Liver (tissue), 9 donors: ENCODE results near the gene PLEKHA6. TPM values are rescaled to one million over a fixed set of nuclear protein-coding genes. Genes with fewer than 3 reads are reported as not detected.

Source experiments
- DNase-seq: peaks from one replicate; pipeline ENCODE4 v3.0.0-alpha.2; 2017; ENCODE audit warnings: low spot score
- H3K27ac ChIP-seq, 2 donors: one replicate each; pipeline ENCODE4 v1.7.0; 2013; ENCODE audit warnings: inconsistent platforms in 2 of 2, low read length in 2 of 2, control low read depth in 1 of 2, low read depth in 1 of 2, mild to moderate bottlenecking in 1 of 2
- H3K27me3 ChIP-seq, 4 donors: one replicate each; pipeline versions ENCODE4 v1.6.1 to v1.7.0; 2013; ENCODE audit warnings: low read length in 3 of 4, inconsistent platforms in 1 of 4, mild to moderate bottlenecking in 1 of 4, moderate library complexity in 1 of 4; ENCODE audit not compliant: control insufficient read depth in 4 of 4, insufficient read depth in 4 of 4
- H3K36me3 ChIP-seq, 4 donors: one replicate each; pipeline versions ENCODE4 v1.6.1 to v1.7.0; 2013; ENCODE audit warnings: low read length in 3 of 4, mild to moderate bottlenecking in 3 of 4, low read depth in 1 of 4, moderate library complexity in 1 of 4; ENCODE audit not compliant: control insufficient read depth in 4 of 4, insufficient read depth in 3 of 4
- H3K4me1 ChIP-seq, 4 donors: one replicate each; pipeline versions ENCODE4 v1.6.1 to v1.7.0; 2013; ENCODE audit warnings: low read length in 3 of 4, mild to moderate bottlenecking in 3 of 4, moderate library complexity in 1 of 4; ENCODE audit not compliant: control insufficient read depth in 4 of 4, insufficient read depth in 4 of 4
- H3K4me3 ChIP-seq, 3 donors: one replicate each; pipeline versions ENCODE4 v1.6.1 to v1.7.0; 2013; ENCODE audit warnings: low read length in 3 of 3, control low read depth in 1 of 3, low read depth in 1 of 3, mild to moderate bottlenecking in 1 of 3
- H3K9ac ChIP-seq, 2 donors: one replicate each; pipeline ENCODE4 v1.7.0; 2013; ENCODE audit warnings: low read length in 2 of 2, mild to moderate bottlenecking in 2 of 2, moderate library complexity in 2 of 2, control low read depth in 1 of 2, low read depth in 1 of 2
- H3K9me3 ChIP-seq, 4 donors: one replicate each; pipeline versions ENCODE4 v1.6.1 to v1.7.0; 2013; ENCODE audit warnings: low read length in 3 of 4; ENCODE audit not compliant: control insufficient read depth in 4 of 4
- ATF3 ChIP-seq: IDR thresholded peaks from 2 replicates; pipeline ENCODE4 v1.6.1; 2016; ENCODE audit warnings: antibody characterized with exemption
- CTCF ChIP-seq: fragments of 150-350 bp; IDR thresholded peaks from 2 replicates; pipeline ENCODE4 v1.5.1; 2017; ENCODE audit warnings: improper control_type of control experiment, low read depth, low read length; ENCODE audit not compliant: missing input control
- EGR1 ChIP-seq, 2 donors: IDR thresholded peaks; 2 replicates each; pipeline ENCODE4 v1.6.1; 2016 to 2018; ENCODE audit warnings: antibody characterized with exemption in 2 of 2, low read depth in 2 of 2
- FOXA1 ChIP-seq: IDR thresholded peaks from 2 replicates; pipeline ENCODE4 v1.6.1; 2016; ENCODE audit warnings: antibody characterized with exemption
- FOXA2 ChIP-seq: IDR thresholded peaks from 2 replicates; pipeline ENCODE4 v1.6.1; 2016; ENCODE audit warnings: antibody characterized with exemption
- GABPA ChIP-seq, 2 donors: IDR thresholded peaks in 1 of 2; conservative IDR thresholded peaks in 1 of 2; 2 replicates each; pipeline ENCODE4 v1.6.1; 2016; ENCODE audit warnings: antibody characterized with exemption in 2 of 2, mild to moderate bottlenecking in 1 of 2, moderate library complexity in 1 of 2
- HNF4A ChIP-seq, 2 donors: conservative IDR thresholded peaks; 2 replicates each; pipeline ENCODE4 v1.6.1; 2016; ENCODE audit warnings: antibody characterized with exemption in 2 of 2, mild to moderate bottlenecking in 2 of 2
- HNF4G ChIP-seq: IDR thresholded peaks from 2 replicates; pipeline ENCODE4 v1.6.1; 2016; ENCODE audit warnings: antibody characterized with exemption
- JUND ChIP-seq, 2 donors: IDR thresholded peaks; 2 replicates each; pipeline ENCODE4 v1.6.1; 2016; ENCODE audit warnings: antibody characterized with exemption in 2 of 2
- MAX ChIP-seq: IDR thresholded peaks from 2 replicates; pipeline ENCODE4 v1.6.1; 2016; ENCODE audit warnings: antibody characterized with exemption
- NR2F2 ChIP-seq: IDR thresholded peaks from 2 replicates; pipeline ENCODE4 v1.6.1; 2016; ENCODE audit warnings: antibody characterized with exemption
- RAD21 ChIP-seq, 2 donors: IDR thresholded peaks; 2 replicates each; pipeline ENCODE4 v1.6.1; 2016; ENCODE audit warnings: antibody characterized with exemption in 2 of 2, mild to moderate bottlenecking in 2 of 2
- REST ChIP-seq: IDR thresholded peaks from 2 replicates; pipeline ENCODE4 v1.6.1; 2016; ENCODE audit warnings: antibody characterized with exemption, mild to moderate bottlenecking
- RXRA ChIP-seq, 2 donors: IDR thresholded peaks; 2 replicates each; pipeline ENCODE4 v1.6.1; 2017 to 2018; ENCODE audit warnings: antibody characterized with exemption in 2 of 2, mild to moderate bottlenecking in 1 of 2
- SP1 ChIP-seq: IDR thresholded peaks from 2 replicates; pipeline ENCODE4 v1.6.1; 2018; ENCODE audit warnings: antibody characterized with exemption, mild to moderate bottlenecking
- TAF1 ChIP-seq: conservative IDR thresholded peaks from 2 replicates; pipeline ENCODE4 v1.6.1; 2016; ENCODE audit warnings: antibody characterized with exemption, mild to moderate bottlenecking
- YY1 ChIP-seq: IDR thresholded peaks from 2 replicates; pipeline ENCODE4 v1.6.1; 2016; ENCODE audit warnings: antibody characterized with exemption, mild to moderate bottlenecking
- ZBTB33 ChIP-seq: IDR thresholded peaks from 2 replicates; pipeline ENCODE4 v1.6.1; 2016; ENCODE audit warnings: antibody characterized with exemption
- whole genome bisulfite sequencing: extraction: QIAGEN DNeasy Blood & Tissue Kit; methylation state at CpG from one replicate; pipeline ENCODE4 v1.1.7; 2013; 5-methylcytosine and 5-hydroxymethylcytosine counted together
- polyA plus RNA-seq, 2 donors: library from polyadenylated mRNA; stranded (reverse) in 1 of 2; unstranded in 1 of 2; fragments of 200-250 nt in 1 of 2; fragments of >200 nt in 1 of 2; fragmentation: Nextera tagmentation in 1 of 2; extraction: Ambion mirVana in 1 of 2; gene quantifications; one replicate each; pipeline versions ENCODE4 v1.2.1 to v1.2.3, GENCODE V29; 2013 to 2015
- total RNA-seq, 2 donors: library from RNA; depleted of rRNA; stranded (reverse); fragments of >200 nt; gene quantifications; one replicate each; pipeline ENCODE4 v1.2.3, GENCODE V29; 2014
- donor health status: healthy.
- donor health status: healthy.
- donor health status: healthy.
- donor health status: healthy.
- donor health status: healthy.

Gene PLEKHA6
- total and polyA plus RNA-seq, 4 donors, result 5.3 to 12.8 (median 7.6) TPM

- no peak for DNase-seq
- Histone ChIP-seq H3K4me1 (peaks cover 6 to 65% (median 50%) of the 10 kb centered on the region in 4 donors), H3K36me3 (peaks cover 0 to 5% (median 3%) of the 10 kb centered on the region in 4 donors), H3K27me3 (no peaks in the 10 kb centered on the region), H3K9ac (peak overlapping the region in 1 of 2 donors; percentile 19), H3K9me3 (no peaks in the 10 kb centered on the region), H3K4me3 (no peak overlapping the region), H3K27ac (peak overlapping the region; percentile 73 to 95)
- WGBS, result 76% methylated on average over 5 of the region's 5 CpGs
- TF ChIP-seq RAD21 (IDR thresholded peaks at IDR 0.05) (no peak), YY1 (no peak), GABPA (IDR thresholded peaks at IDR 0.05 in 1 of 2, conservative IDR thresholded peaks at IDR 0.05 in 1 of 2) (no peak), NR2F2 (no peak), SP1 (no peak), EGR1 (IDR thresholded peaks at IDR 0.05; ENCODE audit: low read depth in 2 of 2) (no peak), ZBTB33 (no peak), CTCF (no peak), FOXA1 (no peak), HNF4G (no peak), JUND (IDR thresholded peaks at IDR 0.05) (no peak), RXRA (IDR thresholded peaks at IDR 0.05) (no peak)
These were observed 104.5 kb downstream of the PLEKHA6 start for GRCh38 chr1:204255225-204255624.

- no peaks in the 10 kb centered on the region for H3K9me3 ChIP-seq
- peaks cover 0 to 6% (median 2%) of the 10 kb centered on the region in 4 donors for H3K36me3 ChIP-seq
- no peaks in the 10 kb centered on the region for H3K27me3 ChIP-seq
- no peak overlapping the region for H3K4me3 ChIP-seq
- peak; percentile 57 for DNase-seq
- peak overlapping the region in 1 of 2 donors; percentile 44 for H3K9ac ChIP-seq
- peak overlapping the region; percentile 73 to 95 for H3K27ac ChIP-seq
- WGBS, result 25% methylated on average over 7 of the region's 7 CpGs
- H3K4me1 ChIP-seq, result peaks cover 6 to 62% (median 48%) of the 10 kb centered on the region in 4 donors
- TF ChIP-seq GABPA (IDR thresholded peaks at IDR 0.05 in 1 of 2, conservative IDR thresholded peaks at IDR 0.05 in 1 of 2) (peak in 1 of 2 donors; percentile 73), RXRA (IDR thresholded peaks at IDR 0.05) (peak; percentile 91 to 99), HNF4G (peak; percentile 66), FOXA1 (peak; percentile 99), JUND (IDR thresholded peaks at IDR 0.05) (peak; percentile 77 to 91), YY1 (peak; percentile 95), EGR1 (IDR thresholded peaks at IDR 0.05; ENCODE audit: low read depth in 2 of 2) (peak in 1 of 2 donors; percentile 91), SP1 (peak; percentile 86), FOXA2 (peak; percentile 98), ATF3 (peak; percentile 45), ZBTB33 (peak; percentile 95), REST (peak; percentile 92), NR2F2 (peak; percentile 67), HNF4A (conservative IDR thresholded peaks at IDR 0.05) (peak; percentile 88 to 96), CTCF (no peak), TAF1 (peak; percentile 58), MAX (peak; percentile 98)
These were observed 105.6 kb downstream of the PLEKHA6 start for GRCh38 chr1:204254031-204254661.
